NT2/D1 (cell line): ENCODE data around the gene PPP1R18.

Experiments used
- YY1 ChIP-seq: IDR thresholded peaks from 2 replicates; pipeline ENCODE4 v1.6.1; 2011; ENCODE audit not compliant: insufficient read length, insufficient read depth
- ZNF274 ChIP-seq: IDR thresholded peaks from 2 replicates; pipeline ENCODE4 v1.6.1; 2011; ENCODE audit warnings: mild to moderate bottlenecking, low read depth, low read length

GRCh38 chr6:30722280-30723112, 36.1 kb upstream of the PPP1R18 start:
- TF ChIP-seq YY1 (no peak), ZNF274 (no peak)
